ACC112 (cell line): ENCODE data around the gene IL1RAPL2.

Experiments used
- H2AFZ ChIP-seq: fragments of 200-600 bp; sonication (generic); one replicate; pipeline ENCODE4 v1.6.0; 2017; ENCODE audit warnings: antibody characterized with exemption, low read length; ENCODE audit not compliant: unreplicated experiment
- H3K27ac ChIP-seq: fragments of 200-600 bp; sonication (generic); 2 replicates; pipeline ENCODE4 v1.5.1; 2014; ENCODE audit warnings: low read depth, mild to moderate bottlenecking, antibody characterized with exemption, low read length, moderate library complexity
- H3K27me3 ChIP-seq: fragments of 200-600 bp; sonication (generic); 2 replicates; pipeline ENCODE4 v1.6.1; 2014; ENCODE audit warnings: mild to moderate bottlenecking, antibody characterized with exemption, low read length, moderate library complexity, mixed read lengths; ENCODE audit not compliant: insufficient read depth
- H3K36me3 ChIP-seq: fragments of 200-600 bp; sonication (generic); 2 replicates; pipeline ENCODE4 v1.6.1; 2016; ENCODE audit warnings: mild to moderate bottlenecking, antibody characterized with exemption, low read length, moderate library complexity, mixed read lengths; ENCODE audit not compliant: insufficient read depth
- H3K4me1 ChIP-seq: fragments of 200-600 bp; sonication (generic); one replicate; pipeline ENCODE4 v1.6.1; 2016; ENCODE audit warnings: low read length, mixed read lengths; ENCODE audit not compliant: insufficient read depth, unreplicated experiment, control insufficient read depth
- H3K4me3 ChIP-seq: fragments of 200-600 bp; sonication (generic); 2 replicates; pipeline ENCODE4 v1.5.1; 2014; ENCODE audit warnings: mild to moderate bottlenecking, low read depth, low read length
- H3K79me2 ChIP-seq: fragments of 200-600 bp; sonication (generic); one replicate; pipeline ENCODE4 v1.6.0; 2016; ENCODE audit warnings: low read length; ENCODE audit not compliant: control insufficient read depth, unreplicated experiment, insufficient read depth

Gene IL1RAPL2

DNA sequence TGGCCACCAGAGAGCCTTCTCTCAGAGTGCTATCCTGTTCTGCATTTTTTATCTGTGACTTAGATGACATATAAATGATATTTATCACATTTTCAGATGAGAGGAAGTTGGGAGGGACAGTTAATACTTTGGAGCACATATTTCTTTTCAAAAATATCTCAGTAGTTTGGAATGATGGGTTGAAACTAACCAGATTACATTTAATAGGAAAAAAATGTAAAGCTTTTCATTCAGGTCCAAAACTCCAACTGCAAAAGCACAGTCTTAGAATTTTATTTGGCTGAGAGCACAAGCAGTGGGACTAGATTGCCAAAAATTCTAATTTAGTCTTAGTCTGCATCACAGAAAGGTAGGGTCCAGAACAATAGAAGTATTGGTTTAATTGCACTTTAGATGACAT is 902.7 kb downstream of the IL1RAPL2 start:
- Histone ChIP-seq H3K4me3 (no peak overlapping the region), H3K27me3 (no peaks in the 10 kb centered on the region), H3K36me3 (no peaks in the 10 kb centered on the region), H3K4me1 (peaks cover 18% of the 10 kb centered on the region), H3K27ac (no peak overlapping the region), H2AFZ (no peak overlapping the region), H3K79me2 (no peaks in the 10 kb centered on the region)

DNA sequence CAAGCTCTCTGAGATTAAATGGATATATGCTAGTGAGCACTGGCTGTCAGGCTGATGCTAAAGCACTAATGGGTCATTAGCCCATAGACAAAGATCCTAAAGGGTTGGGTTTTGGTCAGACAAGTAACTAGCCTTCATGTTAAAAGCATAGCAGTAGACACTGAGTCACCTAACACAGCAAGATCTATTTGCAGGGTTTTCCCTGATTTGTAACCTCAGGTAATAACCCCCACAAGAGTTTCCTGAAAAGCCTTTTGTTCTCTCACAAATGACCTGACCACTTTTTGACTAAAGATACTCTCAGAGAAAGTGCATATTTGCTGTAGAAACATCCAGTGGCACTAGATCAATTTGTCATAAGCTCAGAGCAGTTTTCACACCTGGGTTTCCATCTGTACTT is 905.6 kb downstream of the IL1RAPL2 start:
- Histone ChIP-seq H3K4me3 (no peak overlapping the region), H3K36me3 (no peaks in the 10 kb centered on the region), H3K79me2 (no peaks in the 10 kb centered on the region), H3K4me1 (peaks cover 17% of the 10 kb centered on the region), H3K27me3 (no peaks in the 10 kb centered on the region), H3K27ac (no peak overlapping the region), H2AFZ (no peak overlapping the region)

DNA sequence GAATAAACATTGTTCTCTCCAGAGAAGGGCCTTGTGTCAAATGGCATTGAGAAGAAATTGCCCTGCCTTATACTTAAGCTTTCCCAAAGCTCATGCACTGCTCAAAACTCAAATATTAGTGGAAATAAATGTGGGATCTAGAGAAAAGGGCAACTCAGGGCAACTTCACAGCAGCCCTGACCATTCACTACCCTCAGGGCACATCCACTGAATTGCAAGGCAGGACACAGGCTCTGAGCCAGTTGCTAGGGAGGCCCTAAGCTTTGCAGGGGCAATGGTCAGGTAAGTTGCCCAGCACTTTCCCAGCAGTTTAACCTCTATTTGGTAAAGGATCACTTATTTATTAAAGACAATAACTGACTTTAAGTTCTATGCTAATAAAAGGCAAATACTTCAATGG is 909.8 kb downstream of the IL1RAPL2 start:
- no peak overlapping the region for H3K4me3 ChIP-seq
- peak overlapping the region; percentile 78 for H2AFZ ChIP-seq
- peaks cover 26% of the 10 kb centered on the region for H3K4me1 ChIP-seq
- no peaks in the 10 kb centered on the region for H3K36me3 ChIP-seq
- H3K27ac ChIP-seq, result no peak overlapping the region
- no peaks in the 10 kb centered on the region for H3K27me3 ChIP-seq
- H3K79me2 ChIP-seq, result no peaks in the 10 kb centered on the region

DNA sequence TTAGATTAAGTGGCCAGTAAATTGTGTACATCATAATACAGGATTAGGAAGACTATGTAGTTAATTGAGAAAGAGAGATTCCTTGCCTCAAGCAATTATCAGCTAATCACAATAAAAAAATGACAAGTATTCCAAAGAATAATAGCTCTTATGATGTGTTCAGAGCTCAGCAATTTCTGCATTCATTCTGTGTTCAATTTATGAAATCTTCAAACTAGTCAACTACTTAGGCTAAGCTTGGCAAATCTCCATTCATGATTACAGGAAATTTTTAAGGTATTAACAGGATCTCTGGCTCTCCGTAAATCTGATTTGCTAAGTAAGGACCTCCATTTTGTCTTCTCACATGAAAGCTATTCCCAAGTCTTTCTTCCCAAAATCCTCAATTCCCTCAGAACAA is 911.4 kb downstream of the IL1RAPL2 start:
- Histone ChIP-seq H3K27ac (peak overlapping the region; percentile 37; the same call in 1 of the 2 replicates), H2AFZ (peak overlapping the region; percentile 38), H3K36me3 (no peaks in the 10 kb centered on the region), H3K79me2 (no peaks in the 10 kb centered on the region), H3K27me3 (no peaks in the 10 kb centered on the region), H3K4me3 (no peak overlapping the region), H3K4me1 (peaks cover 30% of the 10 kb centered on the region)

DNA sequence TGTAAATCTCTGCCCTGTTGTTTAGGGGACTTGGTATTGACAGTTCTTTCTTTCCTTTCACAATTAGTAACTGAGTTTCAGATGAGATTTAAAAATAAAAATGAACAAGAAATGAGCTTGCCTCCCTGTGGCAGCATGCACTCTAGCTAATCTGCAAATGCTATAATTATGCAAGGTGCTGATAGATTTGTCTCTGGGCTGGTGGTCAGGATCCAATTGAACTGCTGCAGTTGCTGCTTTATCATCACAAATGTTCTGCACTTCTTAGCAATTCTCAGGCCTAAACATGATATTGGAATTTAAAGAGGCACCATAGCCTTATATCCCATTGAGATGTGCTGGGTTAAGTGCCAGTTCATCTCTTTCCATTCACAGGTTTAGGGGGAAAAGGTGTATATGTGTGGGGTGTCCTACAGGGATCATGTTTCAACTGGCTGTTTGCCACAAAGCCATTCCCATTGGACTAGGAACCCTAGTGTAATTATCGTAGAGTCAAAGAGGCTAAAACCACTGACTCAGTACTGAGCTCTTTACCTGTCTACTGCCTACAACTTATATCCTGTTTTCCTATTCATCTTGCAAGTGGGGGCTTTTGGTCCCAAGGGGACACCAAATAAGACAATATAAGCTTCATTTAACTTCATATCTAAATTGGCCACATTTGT is 914.8 kb downstream of the IL1RAPL2 start:
- no peak overlapping the region for H2AFZ ChIP-seq
- H3K4me3 ChIP-seq, result no peak overlapping the region
- H3K79me2 ChIP-seq, result no peaks in the 10 kb centered on the region
- peaks cover 33% of the 10 kb centered on the region for H3K4me1 ChIP-seq
- H3K27ac ChIP-seq, result no peak overlapping the region
- no peaks in the 10 kb centered on the region for H3K27me3 ChIP-seq
- no peaks in the 10 kb centered on the region for H3K36me3 ChIP-seq

DNA sequence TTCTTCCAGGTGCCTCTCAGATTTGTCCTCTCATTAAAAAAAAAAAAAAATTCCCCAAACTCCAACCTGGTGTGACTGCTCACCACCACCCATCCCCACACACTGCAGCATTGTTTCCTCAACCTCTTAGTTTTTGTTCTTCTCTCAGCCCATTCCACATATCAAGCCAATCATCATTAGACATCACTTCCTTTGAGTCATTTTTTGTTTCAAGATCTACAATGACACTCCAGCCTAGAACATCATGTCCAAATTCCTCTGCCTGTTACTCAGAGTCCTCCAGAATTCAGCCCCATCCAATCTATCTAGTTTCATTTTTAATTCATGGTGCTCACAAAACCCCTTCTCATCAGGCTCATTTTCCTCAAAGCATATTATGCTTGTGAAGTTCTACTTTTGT is 917.0 kb downstream of the IL1RAPL2 start:
- Histone ChIP-seq H3K79me2 (no peaks in the 10 kb centered on the region), H3K27ac (peak overlapping the region; percentile 98), H3K4me3 (peak overlapping the region; percentile 13; the same call in 1 of the 2 replicates), H3K36me3 (no peaks in the 10 kb centered on the region), H3K4me1 (peaks cover 21% of the 10 kb centered on the region), H3K27me3 (no peaks in the 10 kb centered on the region), H2AFZ (peak overlapping the region; percentile 50)

DNA sequence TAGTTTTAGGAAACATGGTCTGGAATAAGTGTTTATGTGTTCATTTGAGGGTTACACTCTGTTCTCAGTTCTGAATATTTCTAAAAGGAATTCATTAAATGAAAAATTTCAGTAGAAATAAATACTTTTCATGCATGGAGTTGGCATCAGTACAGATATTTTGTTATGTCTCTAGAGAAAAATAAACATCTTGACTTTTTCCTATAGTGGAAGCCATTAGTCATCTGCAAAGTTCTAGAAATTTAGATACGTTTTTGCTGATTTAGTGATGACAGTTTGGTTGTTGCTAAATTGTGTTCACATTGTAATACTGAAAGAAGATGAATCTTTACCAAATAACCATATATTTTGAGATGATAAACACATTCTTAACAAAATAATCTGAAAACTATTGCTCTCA is 922.7 kb downstream of the IL1RAPL2 start:
- H3K4me3 ChIP-seq, result no peak overlapping the region
- no peaks in the 10 kb centered on the region for H3K27me3 ChIP-seq
- no peaks in the 10 kb centered on the region for H3K36me3 ChIP-seq

DNA sequence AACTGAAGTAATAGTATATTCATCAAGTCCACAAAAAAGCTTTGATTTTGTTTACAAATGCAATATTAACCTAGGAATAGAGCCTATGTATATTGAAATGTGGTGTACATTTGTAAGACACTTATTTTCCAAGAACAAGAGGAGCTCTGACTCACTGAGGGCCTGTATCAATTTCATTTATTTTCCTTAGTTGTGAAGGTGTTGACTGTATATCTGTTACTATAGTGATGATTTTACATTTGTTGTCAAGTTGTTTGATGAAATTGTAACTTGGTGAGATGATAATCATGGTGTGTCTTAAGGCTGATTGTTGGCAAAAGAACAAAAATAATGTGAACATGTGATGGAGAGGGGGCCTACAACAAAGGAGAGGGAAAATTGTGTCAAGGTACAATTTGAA is 929.4 kb downstream of the IL1RAPL2 start:
- Histone ChIP-seq H3K36me3 (no peaks in the 10 kb centered on the region), H3K4me3 (no peak overlapping the region), H3K79me2 (no peaks in the 10 kb centered on the region), H3K27ac (no peak overlapping the region), H2AFZ (no peak overlapping the region), H3K27me3 (no peaks in the 10 kb centered on the region), H3K4me1 (no peaks in the 10 kb centered on the region)

More for the DNA sequence above, 922.7 kb downstream of the IL1RAPL2 start:
- H3K27ac ChIP-seq, result peak overlapping the region; percentile 58
- no peaks in the 10 kb centered on the region for H3K79me2 ChIP-seq
- no peak overlapping the region for H2AFZ ChIP-seq
- peaks cover 16% of the 10 kb centered on the region for H3K4me1 ChIP-seq

DNA sequence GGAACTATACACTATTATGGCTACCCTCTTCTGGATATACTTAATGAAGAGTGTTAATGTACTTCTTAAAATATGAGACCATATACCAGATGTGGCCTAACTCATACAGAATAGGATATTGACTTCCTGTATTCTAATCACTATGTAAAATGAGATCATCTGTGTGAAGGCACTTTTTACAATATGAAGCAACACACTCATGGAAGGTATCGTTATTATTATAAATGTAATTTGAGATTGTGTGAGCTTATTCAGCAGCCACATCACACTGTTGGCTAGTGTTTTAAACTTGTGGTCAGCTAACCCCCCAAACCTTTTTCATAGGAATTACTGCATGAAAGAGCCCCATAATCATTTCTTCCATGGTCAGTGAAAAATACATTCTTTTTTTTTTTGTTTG is 936.3 kb downstream of the IL1RAPL2 start:
- Histone ChIP-seq H3K4me1 (peaks cover 4% of the 10 kb centered on the region), H3K27me3 (no peaks in the 10 kb centered on the region), H3K27ac (no peak overlapping the region), H3K4me3 (no peak overlapping the region), H3K79me2 (no peaks in the 10 kb centered on the region), H2AFZ (no peak overlapping the region), H3K36me3 (no peaks in the 10 kb centered on the region)

DNA sequence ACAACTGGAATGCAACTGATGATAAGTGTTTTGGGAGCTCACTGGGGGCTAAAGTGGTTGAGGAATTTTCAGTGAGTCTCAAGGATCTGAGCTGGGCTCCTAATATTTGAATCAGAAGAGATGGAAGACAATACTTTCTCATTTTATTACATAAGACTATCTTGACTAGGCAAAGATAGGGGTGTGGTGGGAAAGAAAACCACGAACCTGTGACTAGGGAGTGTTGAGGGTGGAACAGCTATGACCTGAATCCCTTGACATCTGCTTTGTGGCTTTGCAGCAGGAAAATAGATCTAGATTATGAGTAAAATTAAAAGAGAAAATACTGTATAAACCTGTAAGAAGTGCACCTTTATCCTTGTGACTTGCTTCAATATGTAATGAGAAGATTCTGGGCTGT is 949.6 kb downstream of the IL1RAPL2 start:
- no peaks in the 10 kb centered on the region for H3K4me1 ChIP-seq
- no peak overlapping the region for H3K4me3 ChIP-seq
- H3K36me3 ChIP-seq, result no peaks in the 10 kb centered on the region
- H3K27ac ChIP-seq, result no peak overlapping the region
- no peaks in the 10 kb centered on the region for H3K27me3 ChIP-seq
- no peak overlapping the region for H2AFZ ChIP-seq
- H3K79me2 ChIP-seq, result no peaks in the 10 kb centered on the region

DNA sequence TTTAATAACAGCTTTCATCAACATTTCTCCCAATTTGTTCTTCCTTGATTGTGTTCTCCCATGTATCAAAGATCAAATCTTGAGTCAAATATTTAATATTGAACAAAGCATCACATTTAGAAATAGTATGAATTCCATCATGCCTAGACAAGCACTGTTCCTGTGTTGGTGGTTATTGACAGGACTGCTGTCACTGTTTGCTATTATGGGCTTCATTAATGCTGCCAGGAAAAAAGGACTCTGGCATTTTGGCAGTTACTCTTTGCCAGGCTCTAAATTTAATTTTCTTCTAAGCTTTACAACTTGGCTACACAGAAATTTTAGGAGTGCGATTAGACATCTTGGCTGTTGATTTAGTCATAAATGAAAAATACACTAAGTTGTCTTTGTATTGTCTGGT is 960.4 kb downstream of the IL1RAPL2 start:
- Histone ChIP-seq H3K27ac (no peak overlapping the region), H3K27me3 (no peaks in the 10 kb centered on the region), H2AFZ (no peak overlapping the region), H3K4me3 (no peak overlapping the region), H3K36me3 (no peaks in the 10 kb centered on the region), H3K79me2 (no peaks in the 10 kb centered on the region), H3K4me1 (no peaks in the 10 kb centered on the region)
